Measurements from ENCODE around the gene CA5A. TPM values are rescaled to one million over a fixed set of nuclear protein-coding genes. Genes with fewer than 3 reads are reported as not detected.

The CA5A gene
- total and polyA plus RNA-seq, 4 donors = 0.63 TPM; not detected in 3

DNA sequence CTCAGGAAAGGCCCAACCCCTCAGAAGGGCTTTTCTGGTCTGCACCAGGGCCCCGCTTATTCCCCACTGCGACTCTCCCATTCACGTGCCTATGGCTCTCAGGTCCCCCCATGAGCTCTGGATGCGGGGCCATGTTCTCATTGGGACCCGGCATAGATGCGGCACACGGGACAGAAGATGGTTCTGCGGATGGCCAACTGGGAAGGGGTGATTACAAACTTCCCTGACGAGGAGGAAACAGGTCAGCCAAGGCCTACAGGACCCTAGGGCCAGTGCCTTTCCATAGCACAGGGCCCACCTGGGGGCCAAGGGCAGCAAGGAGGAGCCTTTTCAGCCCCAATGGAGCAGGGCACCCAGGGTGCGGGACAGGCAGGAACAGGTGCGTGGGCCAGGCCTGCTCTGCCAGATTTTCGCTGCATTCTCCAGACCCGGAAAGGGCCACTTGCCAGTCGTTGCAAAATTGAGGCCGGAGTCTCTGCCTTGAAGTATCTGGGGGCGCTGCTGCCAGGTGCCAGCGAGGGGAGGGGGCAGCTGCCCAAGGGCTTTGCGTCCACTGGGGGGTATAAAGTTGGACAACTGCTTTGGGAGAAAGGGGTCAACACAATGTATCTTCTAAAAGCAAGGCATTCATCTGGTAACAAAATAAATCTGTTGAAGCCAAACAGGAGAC lies 87.5 kb downstream of the CA5A start:
- Histone ChIP-seq H3K4me3 (ENCODE audit: low read length in 2 of 2) (no peak overlapping the region), H3K27me3 (ENCODE audit: control insufficient read depth in 1 of 2, insufficient read depth in 2 of 2, low read length in 1 of 2) (no peaks in the 10 kb centered on the region), H3K9me3 (ENCODE audit: control insufficient read depth, low read length) (no peaks in the 10 kb centered on the region), H3K36me3 (ENCODE audit: control insufficient read depth in 1 of 2, insufficient read depth in 2 of 2, low read length in 1 of 2) (no peaks in the 10 kb centered on the region), H3K27ac (ENCODE audit: low read depth in 1 of 2, low read length in 2 of 2) (no peak overlapping the region), H3K4me1 (ENCODE audit: control insufficient read depth in 1 of 2, insufficient read depth in 2 of 2, low read length in 2 of 2) (no peaks in the 10 kb centered on the region)
- intact Hi-C loops (cut with DNase I) = loop anchor here in 1 of 2 donors (5.0 kb wide), 1 partner anchor 58 kb away; no protein-coding TSS in a partner anchor
- DNase-seq (no peak), ATAC-seq (ENCODE audit: low FRiP score) (no peak)
- 92 to 96% methylated on average over 18 of the region's 18 CpGs for WGBS, 2 donors

DNA sequence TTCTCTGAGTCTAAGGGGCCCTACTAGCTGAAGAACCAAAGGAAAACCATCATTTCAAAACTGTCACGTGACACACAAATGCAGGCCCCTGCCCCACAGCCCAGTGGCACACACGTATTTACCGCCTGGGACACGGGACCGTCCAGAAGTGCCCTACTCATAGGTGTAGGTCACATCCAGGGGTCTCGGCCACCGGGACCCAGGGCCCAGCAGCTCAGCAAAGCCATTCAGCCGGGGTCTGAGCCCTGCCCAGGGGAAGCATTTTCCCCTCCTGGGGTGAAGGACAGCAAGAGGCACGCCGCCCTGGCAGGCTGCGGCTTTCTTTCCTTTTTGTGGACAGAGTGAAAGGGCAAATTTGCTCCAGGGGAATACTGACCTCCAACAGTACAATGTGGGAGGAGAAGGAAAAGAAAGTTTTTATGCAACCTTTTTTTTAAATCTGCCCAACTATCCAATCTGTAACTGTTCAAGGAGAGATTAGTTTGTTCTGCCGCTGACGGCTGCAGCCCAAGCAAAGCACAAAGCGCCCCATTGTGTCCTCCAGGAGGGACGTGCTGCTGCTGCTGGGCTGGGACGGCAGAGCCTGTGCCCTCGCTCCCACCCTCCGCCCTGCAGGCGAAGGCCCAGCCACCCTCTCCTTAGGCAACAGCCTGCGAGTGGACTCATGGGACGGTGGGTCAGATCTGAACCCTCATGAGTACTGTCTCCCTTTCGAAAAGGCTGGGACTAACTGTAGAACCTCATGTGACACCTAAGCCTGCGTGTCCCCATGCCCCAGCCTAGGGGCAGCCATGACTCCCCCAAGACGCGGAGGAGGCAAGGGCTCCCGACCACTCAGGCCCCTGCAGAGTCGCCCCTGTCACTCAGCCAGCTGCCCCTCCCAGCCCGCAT lies 88.3 kb downstream of the CA5A start:
- no peak for DNase-seq
- Histone ChIP-seq H3K4me3 (ENCODE audit: low read length in 2 of 2) (no peak overlapping the region), H3K27ac (ENCODE audit: low read depth in 1 of 2, low read length in 2 of 2) (no peak overlapping the region), H3K4me1 (ENCODE audit: control insufficient read depth in 1 of 2, insufficient read depth in 2 of 2, low read length in 2 of 2) (no peaks in the 10 kb centered on the region), H3K9me3 (ENCODE audit: control insufficient read depth, low read length) (no peaks in the 10 kb centered on the region), H3K27me3 (ENCODE audit: control insufficient read depth in 1 of 2, insufficient read depth in 2 of 2, low read length in 1 of 2) (no peaks in the 10 kb centered on the region), H3K36me3 (ENCODE audit: control insufficient read depth in 1 of 2, insufficient read depth in 2 of 2, low read length in 1 of 2) (no peaks in the 10 kb centered on the region)
- intact Hi-C loops (cut with DNase I) = loop anchor here in 1 of 2 donors (5.0 kb wide), 1 partner anchor 59 kb away; no protein-coding TSS in a partner anchor
- WGBS, 2 donors = 90 to 93% methylated on average over 28 of the region's 28 CpGs
- no peak for ATAC-seq (ENCODE audit: low FRiP score)

DNA sequence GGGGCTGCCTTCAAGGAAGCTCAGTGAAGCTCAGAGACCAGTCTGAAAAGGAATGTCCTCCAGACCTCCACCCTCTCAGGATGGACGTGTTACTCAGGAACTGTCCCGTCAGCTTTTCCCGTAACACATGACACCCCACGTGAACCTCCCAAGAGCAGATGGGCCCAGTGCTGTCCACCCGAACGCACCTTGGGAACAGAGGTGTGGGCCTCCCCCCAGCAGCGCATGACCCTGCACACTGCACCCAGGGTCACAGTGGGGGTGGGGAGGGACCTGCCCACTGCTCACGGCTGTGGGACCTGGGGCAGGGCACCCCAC lies 88.9 kb downstream of the CA5A start:
- Histone ChIP-seq H3K4me3 (ENCODE audit: low read length in 2 of 2) (no peak overlapping the region), H3K36me3 (ENCODE audit: control insufficient read depth in 1 of 2, insufficient read depth in 2 of 2, low read length in 1 of 2) (no peaks in the 10 kb centered on the region), H3K27ac (ENCODE audit: low read depth in 1 of 2, low read length in 2 of 2) (no peak overlapping the region), H3K4me1 (ENCODE audit: control insufficient read depth in 1 of 2, insufficient read depth in 2 of 2, low read length in 2 of 2) (no peaks in the 10 kb centered on the region), H3K9me3 (ENCODE audit: control insufficient read depth, low read length) (no peaks in the 10 kb centered on the region), H3K27me3 (ENCODE audit: control insufficient read depth in 1 of 2, insufficient read depth in 2 of 2, low read length in 1 of 2) (no peaks in the 10 kb centered on the region)
- DNase-seq = no peak
- ATAC-seq (ENCODE audit: low FRiP score) = no peak
- 91% methylated on average over 8 of the region's 8 CpGs for WGBS, 2 donors
- intact Hi-C loops (cut with DNase I) = loop anchor here in 1 of 2 donors (5.0 kb wide), 1 partner anchor 60 kb away; no protein-coding TSS in a partner anchor

DNA sequence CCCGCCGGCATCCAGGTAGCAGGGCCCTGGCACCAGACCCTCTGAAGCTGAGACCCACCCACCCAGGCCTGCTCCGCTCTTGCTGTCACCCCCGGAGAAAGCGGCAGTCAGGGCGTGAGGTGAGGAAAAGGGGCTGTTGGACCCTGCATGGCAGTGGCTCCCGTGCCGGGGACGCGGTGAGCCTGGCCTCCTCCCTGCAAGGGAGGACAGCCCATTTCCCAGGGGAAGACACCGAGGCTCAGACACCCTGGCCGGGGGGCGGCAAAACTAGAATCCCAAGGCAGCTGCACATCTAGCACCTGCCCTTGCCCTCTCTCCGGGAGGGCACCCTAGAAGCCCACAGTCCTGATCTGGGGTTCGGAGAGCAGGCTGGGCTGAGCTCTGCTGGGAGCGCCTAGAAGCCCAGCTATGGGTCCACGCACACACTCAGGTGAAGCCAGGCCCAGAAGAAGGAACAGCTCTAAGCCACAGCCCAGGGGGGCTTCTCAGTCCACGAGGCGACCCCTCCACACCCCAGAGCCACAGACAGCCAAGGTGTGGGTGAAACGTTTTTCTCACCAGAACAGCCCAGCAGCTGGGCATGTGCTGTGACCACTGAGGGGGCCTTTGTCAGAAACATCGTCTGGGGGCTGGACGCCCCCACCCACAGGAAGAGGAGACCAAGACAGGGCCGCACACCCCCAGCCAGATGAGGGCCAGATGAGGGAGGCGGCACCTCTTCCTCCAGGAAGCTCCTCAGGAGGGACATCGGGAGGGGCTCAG lies 89.4 kb downstream of the CA5A start:
- ATAC-seq (ENCODE audit: low FRiP score) = no peak
- intact Hi-C loops (cut with DNase I) = loop anchor here in 1 of 2 donors (5.0 kb wide), 1 partner anchor 60 kb away; no protein-coding TSS in a partner anchor
- Histone ChIP-seq H3K9me3 (ENCODE audit: control insufficient read depth, low read length) (no peaks in the 10 kb centered on the region), H3K4me1 (ENCODE audit: control insufficient read depth in 1 of 2, insufficient read depth in 2 of 2, low read length in 2 of 2) (no peaks in the 10 kb centered on the region), H3K4me3 (ENCODE audit: low read length in 2 of 2) (no peak overlapping the region), H3K27ac (ENCODE audit: low read depth in 1 of 2, low read length in 2 of 2) (no peak overlapping the region), H3K36me3 (ENCODE audit: control insufficient read depth in 1 of 2, insufficient read depth in 2 of 2, low read length in 1 of 2) (no peaks in the 10 kb centered on the region), H3K27me3 (ENCODE audit: control insufficient read depth in 1 of 2, insufficient read depth in 2 of 2, low read length in 1 of 2) (no peaks in the 10 kb centered on the region)
- WGBS, 2 donors = 92 to 93% methylated on average over 25 of the region's 25 CpGs
- DNase-seq = no peak

DNA sequence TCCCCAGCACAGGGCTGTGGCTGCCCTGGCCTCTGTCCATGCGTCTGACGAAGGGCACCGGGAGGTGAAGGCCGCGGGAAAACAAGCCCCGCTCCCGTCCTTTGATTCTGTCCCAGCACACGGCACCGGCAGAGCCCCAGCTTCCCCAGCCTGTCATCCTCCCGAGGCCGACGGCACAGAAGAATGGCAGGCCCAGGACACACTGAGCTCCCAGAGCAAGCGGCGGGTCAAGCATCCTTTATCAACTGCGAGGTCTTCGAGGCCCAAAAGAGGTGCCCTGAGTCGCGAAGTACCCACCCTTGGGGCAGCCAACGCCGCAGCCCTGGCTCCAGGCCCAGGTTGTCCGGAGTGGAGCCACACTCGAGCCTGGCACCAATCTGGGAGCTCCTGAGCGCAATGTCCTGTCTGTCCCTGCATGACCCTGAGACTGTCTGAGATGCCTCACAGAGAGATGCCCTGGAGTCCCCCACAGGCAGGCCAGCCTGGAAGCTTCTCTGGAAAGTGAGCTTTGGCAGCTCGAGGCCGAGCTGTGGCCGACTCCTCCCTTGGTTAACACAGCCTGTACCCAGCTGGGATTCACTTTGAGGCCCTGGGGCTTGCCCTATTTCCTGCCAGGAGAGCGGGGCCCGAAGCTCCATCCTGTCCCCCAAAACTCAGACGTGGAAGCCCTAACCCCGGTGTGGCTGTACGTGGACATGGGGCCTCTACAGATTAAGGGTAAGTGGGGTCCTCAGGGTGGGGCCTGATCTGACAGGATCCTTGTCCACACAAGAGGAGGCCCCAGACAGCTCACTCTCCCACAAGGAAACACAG lies 90.3 kb downstream of the CA5A start:
- no peaks in the 10 kb centered on the region for H3K27me3 ChIP-seq (ENCODE audit: control insufficient read depth in 1 of 2, insufficient read depth in 2 of 2, low read length in 1 of 2)
- ATAC-seq (ENCODE audit: low FRiP score) (no peak), DNase-seq (no peak)
- intact Hi-C loops (cut with DNase I) = loop anchor here in 1 of 2 donors (5.0 kb wide), 1 partner anchor 61 kb away; no protein-coding TSS in a partner anchor
- no peaks in the 10 kb centered on the region for H3K9me3 ChIP-seq (ENCODE audit: control insufficient read depth, low read length)
- H3K27ac ChIP-seq (ENCODE audit: low read depth in 1 of 2, low read length in 2 of 2) = no peak overlapping the region
- H3K4me1 ChIP-seq (ENCODE audit: control insufficient read depth in 1 of 2, insufficient read depth in 2 of 2, low read length in 2 of 2) = no peaks in the 10 kb centered on the region
- H3K36me3 ChIP-seq (ENCODE audit: control insufficient read depth in 1 of 2, insufficient read depth in 2 of 2, low read length in 1 of 2) = no peaks in the 10 kb centered on the region
- 85 to 90% methylated on average over 31 of the region's 31 CpGs for WGBS, 2 donors
- H3K4me3 ChIP-seq (ENCODE audit: low read length in 2 of 2) = no peak overlapping the region

DNA sequence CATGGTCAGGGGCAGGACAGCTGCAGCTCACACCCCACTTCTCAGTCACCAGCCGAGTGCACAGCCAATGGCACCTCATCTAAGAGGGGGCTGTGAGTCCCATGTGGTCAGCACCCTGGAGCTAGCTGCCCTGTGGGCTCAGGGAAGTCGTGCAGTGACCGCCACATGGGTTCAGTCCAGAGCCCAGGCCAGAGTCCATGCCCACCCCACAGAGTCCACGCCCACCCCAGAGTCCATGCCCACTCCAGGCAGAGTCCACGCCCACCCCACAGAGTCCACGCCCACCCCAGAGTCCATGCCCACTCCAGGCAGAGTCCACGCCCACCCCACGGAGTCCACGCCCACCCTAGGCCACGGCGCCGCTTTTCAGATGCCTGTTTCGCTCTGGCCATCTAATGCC lies 91.1 kb downstream of the CA5A start:
- Histone ChIP-seq H3K27ac (ENCODE audit: low read depth in 1 of 2, low read length in 2 of 2) (no peak overlapping the region), H3K4me3 (ENCODE audit: low read length in 2 of 2) (no peak overlapping the region), H3K4me1 (ENCODE audit: control insufficient read depth in 1 of 2, insufficient read depth in 2 of 2, low read length in 2 of 2) (no peaks in the 10 kb centered on the region), H3K27me3 (ENCODE audit: control insufficient read depth in 1 of 2, insufficient read depth in 2 of 2, low read length in 1 of 2) (no peaks in the 10 kb centered on the region), H3K36me3 (ENCODE audit: control insufficient read depth in 1 of 2, insufficient read depth in 2 of 2, low read length in 1 of 2) (no peaks in the 10 kb centered on the region), H3K9me3 (ENCODE audit: control insufficient read depth, low read length) (no peaks in the 10 kb centered on the region)
- ATAC-seq (ENCODE audit: low FRiP score) = no peak
- DNase-seq = no peak
- WGBS, 2 donors = 88 to 93% methylated on average over 13 of the region's 13 CpGs
- intact Hi-C loops (cut with DNase I) = loop anchor here in 1 of 2 donors (5.0 kb wide), 1 partner anchor 62 kb away; no protein-coding TSS in a partner anchor

DNA sequence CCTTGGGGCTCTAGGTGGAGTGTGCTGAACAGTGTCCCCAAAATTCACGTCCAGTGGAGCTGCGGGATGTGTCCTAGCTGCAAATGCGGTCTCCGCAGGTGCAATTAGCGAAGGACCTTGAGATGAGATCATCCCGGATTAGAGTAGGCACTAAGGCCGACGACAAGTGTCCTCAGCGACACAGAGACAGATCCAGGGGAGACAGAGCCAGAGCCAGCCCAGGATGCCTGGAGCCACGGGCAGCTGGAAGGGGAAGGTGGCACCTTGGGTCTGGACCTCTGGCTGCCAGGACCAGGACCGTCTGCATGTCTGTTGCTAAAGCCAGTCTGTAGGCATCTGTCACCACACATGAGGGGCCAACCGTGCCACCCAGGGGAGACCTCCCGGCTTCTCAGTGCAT lies 91.5 kb downstream of the CA5A start:
- Histone ChIP-seq H3K36me3 (ENCODE audit: control insufficient read depth in 1 of 2, insufficient read depth in 2 of 2, low read length in 1 of 2) (no peaks in the 10 kb centered on the region), H3K4me1 (ENCODE audit: control insufficient read depth in 1 of 2, insufficient read depth in 2 of 2, low read length in 2 of 2) (no peaks in the 10 kb centered on the region), H3K27me3 (ENCODE audit: control insufficient read depth in 1 of 2, insufficient read depth in 2 of 2, low read length in 1 of 2) (no peaks in the 10 kb centered on the region), H3K27ac (ENCODE audit: low read depth in 1 of 2, low read length in 2 of 2) (no peak overlapping the region), H3K4me3 (ENCODE audit: low read length in 2 of 2) (no peak overlapping the region), H3K9me3 (ENCODE audit: control insufficient read depth, low read length) (no peaks in the 10 kb centered on the region)
- intact Hi-C loops (cut with DNase I) = loop anchor here in 1 of 2 donors (5.0 kb wide), 1 partner anchor 62 kb away; no protein-coding TSS in a partner anchor
- ATAC-seq (ENCODE audit: low FRiP score) (no peak), DNase-seq (no peak)
- 94 to 97% methylated on average over 13 of the region's 13 CpGs for WGBS, 2 donors
